Progenitor cell of endocrine pancreas (in vitro differentiated cells): ENCODE measurements around the gene PRKD1. TPM values are rescaled to one million over a fixed set of nuclear protein-coding genes. Genes with fewer than 3 reads are reported as not detected.

ENCODE experiments used
- DNase-seq: peaks from one replicate; pipeline ENCODE4 v3.0.0; 2021; ENCODE audit warnings: low spot score; ENCODE audit not compliant: unreplicated experiment
- H3K27ac Mint-ChIP-seq: 2 replicates; pipeline ENCODE4 v1.8.0; 2021; ENCODE audit warnings: mild to moderate bottlenecking, moderate library complexity, mixed read lengths
- H3K27me3 Mint-ChIP-seq: 2 replicates; pipeline ENCODE4 v1.8.0; 2021; ENCODE audit warnings: mixed read lengths
- H3K36me3 Mint-ChIP-seq: 2 replicates; pipeline ENCODE4 v1.8.0; 2022; ENCODE audit warnings: mixed read lengths; ENCODE audit not compliant: insufficient read depth
- H3K4me1 Mint-ChIP-seq: 2 replicates; pipeline ENCODE4 v1.8.0; 2021; ENCODE audit warnings: low read depth, mixed read lengths
- H3K4me3 Mint-ChIP-seq: 2 replicates; pipeline ENCODE4 v1.8.0; 2021; ENCODE audit warnings: low read depth, mild to moderate bottlenecking, moderate library complexity, mixed read lengths
- H3K9me3 Mint-ChIP-seq: 2 replicates; pipeline ENCODE4 v1.8.0; 2021; ENCODE audit warnings: low read depth, mixed read lengths
- total RNA-seq: library from RNA; stranded (reverse); gene quantifications from 2 replicates; pipeline ENCODE4 v1.2.1, GENCODE V29; 2021
- TF ChIP-seq, protein P1 (sequence below): fragments of 200-600 bp; sonication (generic); IDR thresholded peaks from one replicate; pipeline ENCODE4 v1.5.0; 2021; ENCODE audit warnings: antibody characterized with exemption, mild to moderate bottlenecking; ENCODE audit not compliant: unreplicated experiment

PRKD1 gene
- total RNA-seq, 1 donor from 2014 or later, result 23.6 TPM

GRCh38 chr14:29895591-29896083 lies 32.0 kb downstream of the PRKD1 start:
- H3K4me3 Mint-ChIP-seq, result peak overlapping the region; percentile 7
- TF ChIP-seq, protein P1, sequence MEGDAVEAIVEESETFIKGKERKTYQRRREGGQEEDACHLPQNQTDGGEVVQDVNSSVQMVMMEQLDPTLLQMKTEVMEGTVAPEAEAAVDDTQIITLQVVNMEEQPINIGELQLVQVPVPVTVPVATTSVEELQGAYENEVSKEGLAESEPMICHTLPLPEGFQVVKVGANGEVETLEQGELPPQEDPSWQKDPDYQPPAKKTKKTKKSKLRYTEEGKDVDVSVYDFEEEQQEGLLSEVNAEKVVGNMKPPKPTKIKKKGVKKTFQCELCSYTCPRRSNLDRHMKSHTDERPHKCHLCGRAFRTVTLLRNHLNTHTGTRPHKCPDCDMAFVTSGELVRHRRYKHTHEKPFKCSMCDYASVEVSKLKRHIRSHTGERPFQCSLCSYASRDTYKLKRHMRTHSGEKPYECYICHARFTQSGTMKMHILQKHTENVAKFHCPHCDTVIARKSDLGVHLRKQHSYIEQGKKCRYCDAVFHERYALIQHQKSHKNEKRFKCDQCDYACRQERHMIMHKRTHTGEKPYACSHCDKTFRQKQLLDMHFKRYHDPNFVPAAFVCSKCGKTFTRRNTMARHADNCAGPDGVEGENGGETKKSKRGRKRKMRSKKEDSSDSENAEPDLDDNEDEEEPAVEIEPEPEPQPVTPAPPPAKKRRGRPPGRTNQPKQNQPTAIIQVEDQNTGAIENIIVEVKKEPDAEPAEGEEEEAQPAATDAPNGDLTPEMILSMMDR, result no peak
- no peaks in the 10 kb centered on the region for H3K36me3 Mint-ChIP-seq
- no peak for DNase-seq
- peaks cover 33% of the 10 kb centered on the region for H3K4me1 Mint-ChIP-seq
- no peaks in the 10 kb centered on the region for H3K9me3 Mint-ChIP-seq
- H3K27ac Mint-ChIP-seq, result peak overlapping the region; percentile 2
- H3K27me3 Mint-ChIP-seq, result peaks cover 12% of the 10 kb centered on the region

DNA sequence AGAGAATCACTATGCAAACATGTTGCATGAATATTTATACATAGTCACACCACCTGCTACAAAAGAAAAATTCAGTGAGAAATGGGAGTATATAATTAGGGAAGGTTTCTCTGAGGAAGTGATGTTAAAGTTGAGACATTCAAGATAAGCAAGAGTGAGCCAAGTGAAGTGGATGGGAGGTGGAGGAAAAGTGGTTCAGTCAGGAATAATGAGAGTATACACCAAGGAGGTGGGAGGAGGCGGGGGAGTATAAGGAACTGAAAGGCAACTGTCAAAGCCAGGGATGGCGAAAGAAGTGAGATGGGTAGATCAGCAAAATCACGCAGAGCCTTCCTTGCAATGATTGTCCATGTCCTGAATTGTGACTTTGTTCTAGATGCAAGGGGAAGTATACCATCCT lies 33.7 kb downstream of the PRKD1 start:
- Mint-ChIP-seq H3K9me3 (no peaks in the 10 kb centered on the region), H3K4me3 (no peak overlapping the region), H3K4me1 (peaks cover 24% of the 10 kb centered on the region), H3K27ac (no peak overlapping the region), H3K27me3 (peaks cover 12% of the 10 kb centered on the region), H3K36me3 (no peaks in the 10 kb centered on the region)
- TF ChIP-seq, protein P1, result no peak
- DNase-seq, result no peak

GRCh38 chr14:29892327-29892726 lies 35.3 kb downstream of the PRKD1 start:
- H3K4me3 Mint-ChIP-seq, result no peak overlapping the region
- H3K4me1 Mint-ChIP-seq, result peaks cover 20% of the 10 kb centered on the region
- H3K9me3 Mint-ChIP-seq, result no peaks in the 10 kb centered on the region
- no peak for DNase-seq
- peaks cover 12% of the 10 kb centered on the region for H3K27me3 Mint-ChIP-seq
- no peaks in the 10 kb centered on the region for H3K36me3 Mint-ChIP-seq
- TF ChIP-seq, protein P1, result no peak
- H3K27ac Mint-ChIP-seq, result no peak overlapping the region

DNA sequence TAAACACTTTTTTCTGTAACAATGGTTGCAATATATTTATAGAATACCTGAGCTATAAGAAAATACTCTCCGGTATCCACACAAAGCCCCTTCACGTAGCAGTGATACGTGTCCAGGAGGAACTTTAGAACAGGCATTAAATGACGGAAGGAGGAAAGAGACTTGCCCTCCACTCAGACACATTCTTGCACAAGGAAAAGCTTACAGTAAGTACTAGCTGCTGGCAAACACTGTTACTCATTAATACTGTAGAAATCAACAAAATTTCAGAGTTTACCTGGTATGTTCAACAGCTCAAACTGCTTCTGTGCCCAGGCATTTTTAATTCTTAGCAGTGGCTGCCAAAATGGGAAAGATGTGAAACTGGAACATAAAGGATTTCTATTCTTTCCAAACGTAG lies 41.7 kb downstream of the PRKD1 start:
- TF ChIP-seq, protein P1, result no peak
- Mint-ChIP-seq H3K9me3 (peaks cover 12% of the 10 kb centered on the region), H3K4me3 (no peak overlapping the region), H3K4me1 (no peaks in the 10 kb centered on the region), H3K36me3 (peaks cover 7% of the 10 kb centered on the region), H3K27me3 (no peaks in the 10 kb centered on the region), H3K27ac (no peak overlapping the region)
- no peak for DNase-seq

DNA sequence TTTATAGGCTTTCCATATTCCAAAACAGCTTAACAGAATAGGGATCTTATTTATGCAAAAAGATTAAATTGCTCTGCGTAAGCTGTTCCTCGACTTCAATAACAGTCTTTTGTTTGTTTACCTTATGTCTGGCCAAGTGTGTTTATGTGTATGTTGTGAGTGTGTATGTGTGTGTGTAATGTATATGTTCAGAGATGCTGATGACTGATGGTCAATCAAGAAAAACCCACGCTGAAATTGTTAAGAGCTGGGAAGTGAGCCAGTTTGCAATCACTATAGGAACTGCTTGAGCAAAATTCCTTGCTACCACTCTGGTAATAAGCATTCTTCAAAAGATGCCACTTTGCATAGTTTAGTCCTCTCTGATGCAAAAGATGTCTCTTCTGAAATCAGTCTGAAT lies 59.6 kb downstream of the PRKD1 start:
- Mint-ChIP-seq H3K36me3 (no peaks in the 10 kb centered on the region), H3K4me1 (peaks cover 1% of the 10 kb centered on the region), H3K27me3 (no peaks in the 10 kb centered on the region), H3K4me3 (no peak overlapping the region), H3K9me3 (no peaks in the 10 kb centered on the region), H3K27ac (no peak overlapping the region)
- no peak for DNase-seq
- TF ChIP-seq, protein P1, result no peak
